Measurements from ENCODE around the gene RECQL. TPM values are rescaled to one million over a fixed set of nuclear protein-coding genes. Genes with fewer than 3 reads are reported as not detected.

The RECQL gene
- total and polyA plus RNA-seq, 2 of the 8 experiments (the other 6 are each of a cell fraction or from before 2014, with no cell fraction given), result 8.1 to 40.3 TPM

GRCh38 chr12:21429994-21430393 is 71.4 kb downstream of the RECQL start:
- CTCF ChIA-PET (ENCODE audit: partially characterized antibody), result interaction anchor here (0.9 to 1.6 kb wide), 2 partner anchors 21 to 116 kb away, joined by 3 to 6 read pairs; no protein-coding TSS in a partner anchor
- 0 out of 2 replicates have a peak overlapping the region, but pooled peaks have one; percentile 20 for H2AFZ ChIP-seq (ENCODE audit: low read length)
- H3K9me3 ChIP-seq (ENCODE audit: insufficient read depth in 2 of 2, low read depth in 1 of 2, low read length in 1 of 2), result no peaks in the 10 kb centered on the region

More at GRCh38 chr12:21429994-21430393, 71.4 kb downstream of the RECQL start:
- Histone ChIP-seq H3K4me2 (ENCODE audit: insufficient read depth in 1 of 2, low read depth in 2 of 2, low read length in 2 of 2) (no peak overlapping the region), H4K20me1 (replicated peaks in 1 of 2; ENCODE audit: control insufficient read depth in 1 of 2, insufficient read depth in 2 of 2, low read length in 2 of 2) (no peaks in the 10 kb centered on the region), H3K56ac (replicated peaks; ENCODE audit: insufficient read length, low read depth, low read length) (no peak overlapping the region), H3K36me3 (ENCODE audit: control insufficient read depth in 2 of 4, insufficient read depth in 4 of 4, low read length in 3 of 4) (no peaks in the 10 kb centered on the region), H3K4me1 (replicated peaks in 1 of 4; ENCODE audit: control insufficient read depth in 3 of 4, insufficient read depth in 4 of 4, low read length in 3 of 4) (no peaks in the 10 kb centered on the region), H3K18ac (ENCODE audit: extremely low read depth, low read length) (no peak overlapping the region), H3K79me2 (ENCODE audit: control insufficient read depth in 1 of 2, insufficient read depth in 2 of 2, low read length in 2 of 2) (no peaks in the 10 kb centered on the region), H2BK15ac (ENCODE audit: low read length) (no peak overlapping the region), H3K79me1 (ENCODE audit: low read depth, low read length) (no peaks in the 10 kb centered on the region), H2BK20ac (ENCODE audit: low read length) (no peak overlapping the region), H3K14ac (ENCODE audit: insufficient read length) (no peak overlapping the region), H3K4ac (replicated peaks; ENCODE audit: insufficient read length, low read depth, low read length) (no peak overlapping the region), H3K9ac (replicated peaks in 1 of 4; ENCODE audit: extremely low read depth in 1 of 4, low read depth in 3 of 4, low read length in 3 of 4) (no peak overlapping the region), H2BK5ac (ENCODE audit: low read depth, low read length) (no peak overlapping the region), H3K27ac (ENCODE audit: low read depth, low read length) (no peak overlapping the region), H3K4me3 (ENCODE audit: extremely low read depth in 1 of 4, insufficient read depth in 2 of 4, low read depth in 3 of 4, low read length in 4 of 4) (no peak overlapping the region), H2BK12ac (ENCODE audit: low read depth, low read length) (no peak overlapping the region), H4K8ac (ENCODE audit: extremely low read depth, insufficient read depth, low read length) (no peak overlapping the region), H2BK120ac (replicated peaks; ENCODE audit: low read depth, low read length) (no peak overlapping the region), H4K5ac (ENCODE audit: insufficient read length, low read depth, low read length) (no peak overlapping the region), H3K27me3 (replicated peaks in 1 of 4; ENCODE audit: control insufficient read depth in 3 of 4, extremely low read depth in 1 of 4, insufficient read depth in 3 of 4, low read length in 3 of 4) (no peaks in the 10 kb centered on the region), H3K23me2 (ENCODE audit: low read depth, low read length) (no peaks in the 10 kb centered on the region; the same call in 1 of the 2 replicates), H4K91ac (replicated peaks; ENCODE audit: insufficient read length, low read length) (no peak overlapping the region), H3K23ac (ENCODE audit: insufficient read length) (no peak overlapping the region), H2AK5ac (ENCODE audit: low read depth, low read length) (no peak overlapping the region)
- no peak for DNase-seq (ENCODE audit: low read depth in 1 of 2, low spot score in 2 of 2)
- no peak for TF ChIP-seq RXRA (IDR thresholded peaks at IDR 0.05; ENCODE audit: insufficient read depth, low read depth, low read length)
- TF ChIP-seq NRF1 (IDR thresholded peaks at IDR 0.05; ENCODE audit: low read depth, low read length), result no peak
- TF ChIP-seq CHD1 (IDR thresholded peaks at IDR 0.05; ENCODE audit: low read depth, low read length), result no peak
- TF ChIP-seq TBP (IDR thresholded peaks at IDR 0.05; ENCODE audit: low read depth, low read length), result no peak
- TF ChIP-seq SIRT6 (IDR thresholded peaks at IDR 0.05; ENCODE audit: low read length), result no peak
- TF ChIP-seq, protein P1, sequence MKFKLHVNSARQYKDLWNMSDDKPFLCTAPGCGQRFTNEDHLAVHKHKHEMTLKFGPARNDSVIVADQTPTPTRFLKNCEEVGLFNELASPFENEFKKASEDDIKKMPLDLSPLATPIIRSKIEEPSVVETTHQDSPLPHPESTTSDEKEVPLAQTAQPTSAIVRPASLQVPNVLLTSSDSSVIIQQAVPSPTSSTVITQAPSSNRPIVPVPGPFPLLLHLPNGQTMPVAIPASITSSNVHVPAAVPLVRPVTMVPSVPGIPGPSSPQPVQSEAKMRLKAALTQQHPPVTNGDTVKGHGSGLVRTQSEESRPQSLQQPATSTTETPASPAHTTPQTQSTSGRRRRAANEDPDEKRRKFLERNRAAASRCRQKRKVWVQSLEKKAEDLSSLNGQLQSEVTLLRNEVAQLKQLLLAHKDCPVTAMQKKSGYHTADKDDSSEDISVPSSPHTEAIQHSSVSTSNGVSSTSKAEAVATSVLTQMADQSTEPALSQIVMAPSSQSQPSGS (IDR thresholded peaks at IDR 0.05; ENCODE audit: low read length), result no peak
- 70% methylated on average over 4 of the region's 4 CpGs; no CpG with 5 or more reads in 1 of the 2 experiments for WGBS, 2 experiments (ENCODE audit: extremely low coverage in 1 of 2, insufficient coverage in 1 of 2, insufficient read length in 1 of 2, insufficient replicate concordance in 2 of 2, low coverage in 1 of 2, low lambda C conversion rate in 2 of 2, missing lambda C conversion rate in 1 of 2)
- POLR2A ChIA-PET (ENCODE audit: partially characterized antibody), result interaction anchor here (0.7 kb wide), 1 partner anchor 35 kb away, joined by 3 read pairs; no protein-coding TSS in a partner anchor
- no peak for FAIRE-seq

Measured in H1 (cell line).